Limb (tissue), 2 donors: ENCODE measurements around the gene IP6K3.

Source experiments
- DNase-seq, 2 donors: peaks; one replicate each; pipeline ENCODE4 v3.0.0-alpha.2; 2016; ENCODE audit errors: extremely low spot score in 2 of 2

Gene IP6K3, protein sequence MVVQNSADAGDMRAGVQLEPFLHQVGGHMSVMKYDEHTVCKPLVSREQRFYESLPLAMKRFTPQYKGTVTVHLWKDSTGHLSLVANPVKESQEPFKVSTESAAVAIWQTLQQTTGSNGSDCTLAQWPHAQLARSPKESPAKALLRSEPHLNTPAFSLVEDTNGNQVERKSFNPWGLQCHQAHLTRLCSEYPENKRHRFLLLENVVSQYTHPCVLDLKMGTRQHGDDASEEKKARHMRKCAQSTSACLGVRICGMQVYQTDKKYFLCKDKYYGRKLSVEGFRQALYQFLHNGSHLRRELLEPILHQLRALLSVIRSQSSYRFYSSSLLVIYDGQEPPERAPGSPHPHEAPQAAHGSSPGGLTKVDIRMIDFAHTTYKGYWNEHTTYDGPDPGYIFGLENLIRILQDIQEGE

DNA sequence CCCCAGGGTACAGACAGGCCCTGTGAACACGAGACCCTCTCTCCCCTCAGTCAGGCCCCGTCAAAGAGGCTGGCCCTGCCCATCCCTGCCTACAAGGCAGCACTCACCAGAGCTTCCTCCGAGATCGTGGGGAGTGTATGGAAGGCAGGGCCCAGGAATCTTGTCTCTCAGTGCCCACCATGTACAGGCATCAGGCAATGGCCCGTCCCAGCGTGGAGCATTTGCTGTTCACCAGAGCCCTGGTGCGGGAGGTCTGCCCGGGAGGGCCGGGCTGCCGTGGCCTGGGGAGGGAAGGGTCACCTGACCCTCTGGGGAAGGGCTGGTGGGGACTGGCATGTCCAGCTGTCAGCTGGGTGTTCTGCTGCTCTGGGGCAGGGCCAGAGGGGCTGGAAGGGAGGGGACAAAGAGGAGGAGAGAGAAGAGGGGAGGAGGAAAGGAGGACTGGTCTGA, at the start of gene IP6K3:
Gene IP6K3, minus strand, starts transcription at position 255 of the 450 bp plus-strand sequence. CDS start 11,429 bp downstream, outside the sequence.
- DNase-seq = no peak

DNA sequence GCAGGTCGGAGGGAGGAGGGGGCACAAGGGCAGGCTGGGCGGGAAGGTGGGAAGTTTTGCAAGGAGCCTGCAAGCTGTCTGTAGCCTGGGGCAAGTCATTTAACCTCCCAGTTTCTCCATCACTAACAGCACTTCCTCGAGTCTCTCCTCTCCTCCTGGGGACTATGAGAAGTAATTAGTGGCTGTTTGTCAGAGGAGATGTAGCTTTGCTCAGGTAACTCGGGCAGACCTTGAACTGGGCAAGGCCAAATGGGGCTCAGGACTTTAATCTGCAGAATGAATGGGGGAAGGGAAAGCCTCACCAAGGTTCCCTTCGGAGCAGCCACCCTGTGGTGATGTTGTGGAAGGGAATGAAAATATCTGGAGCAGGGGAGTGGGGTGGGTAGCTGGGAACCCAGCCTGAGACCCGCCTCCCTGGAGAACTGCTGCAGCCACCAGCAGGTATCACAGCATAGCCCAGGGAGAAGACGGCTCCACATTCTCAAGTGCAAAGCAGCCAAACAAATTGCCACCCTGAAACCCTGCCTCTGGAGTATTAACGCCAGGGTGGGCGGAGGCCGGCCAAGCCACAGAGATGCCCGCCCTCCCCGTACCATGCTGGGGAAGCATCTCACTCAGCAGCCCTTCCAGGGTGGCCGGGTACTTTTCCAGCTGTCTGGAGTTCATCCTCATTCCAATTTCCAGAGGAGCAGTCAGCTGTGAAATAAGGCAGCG, 48.4 kb upstream of the IP6K3 start:
- DNase-seq = no peak

DNA sequence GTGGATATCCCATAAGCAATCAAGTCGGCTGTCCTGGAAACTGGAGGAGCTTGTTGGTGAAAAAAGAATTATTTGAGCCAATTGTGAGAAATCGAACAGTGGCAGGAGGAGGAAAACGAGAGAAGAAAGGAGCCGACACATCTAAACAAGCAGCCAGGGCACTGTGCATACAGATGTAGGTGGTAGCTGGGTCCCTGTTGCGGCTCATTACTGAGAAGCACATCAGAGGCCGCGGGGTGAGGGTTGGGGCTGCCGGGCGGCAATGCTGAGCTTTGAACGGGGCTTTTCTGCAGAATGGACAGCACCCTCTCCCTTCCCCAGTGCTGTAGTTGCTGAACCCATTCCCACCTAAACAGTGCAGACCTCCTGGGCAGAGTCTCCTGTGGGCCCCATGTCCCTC, 46.3 kb upstream of the IP6K3 start:
- no peak for DNase-seq

DNA sequence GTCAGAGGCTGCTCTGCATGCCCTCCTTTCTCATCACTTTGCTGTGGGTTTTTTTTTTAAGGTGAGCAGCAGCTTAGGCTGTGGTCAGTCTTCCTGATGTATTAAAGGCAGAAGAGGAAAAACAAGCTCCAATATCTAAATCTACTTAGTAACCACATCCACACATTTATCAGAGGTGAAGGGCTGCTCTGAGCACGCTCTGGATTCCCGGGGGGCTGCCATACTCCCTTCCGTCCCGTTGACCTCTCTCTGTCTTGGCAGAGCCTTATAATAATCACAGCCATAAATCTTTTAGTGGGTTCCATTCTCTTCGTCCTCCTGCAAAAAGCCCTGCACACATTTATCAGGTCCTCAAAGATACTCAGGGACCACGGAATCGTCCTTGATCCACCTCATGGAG, 44.9 kb upstream of the IP6K3 start:
- no peak for DNase-seq

DNA sequence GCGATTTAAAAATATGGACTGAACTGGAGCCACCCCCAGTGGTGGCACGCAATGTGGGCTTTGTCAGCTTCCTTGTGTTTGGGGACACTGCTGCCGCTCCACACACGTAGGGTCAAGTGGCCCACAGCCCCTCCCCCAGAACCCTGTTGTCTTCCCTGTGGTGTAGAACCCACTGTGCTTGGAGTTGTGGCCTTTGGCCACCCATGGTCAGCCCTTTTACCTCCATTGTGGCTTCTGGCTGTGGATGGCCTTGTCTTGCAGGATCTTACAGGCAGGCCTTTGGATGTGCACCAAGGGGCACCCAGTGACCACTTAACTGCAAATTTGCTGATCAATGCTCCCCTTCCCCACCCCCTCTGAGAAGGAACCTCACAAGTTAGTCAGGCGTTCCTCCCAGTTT, 44.2 kb upstream of the IP6K3 start:
- no peak for DNase-seq

DNA sequence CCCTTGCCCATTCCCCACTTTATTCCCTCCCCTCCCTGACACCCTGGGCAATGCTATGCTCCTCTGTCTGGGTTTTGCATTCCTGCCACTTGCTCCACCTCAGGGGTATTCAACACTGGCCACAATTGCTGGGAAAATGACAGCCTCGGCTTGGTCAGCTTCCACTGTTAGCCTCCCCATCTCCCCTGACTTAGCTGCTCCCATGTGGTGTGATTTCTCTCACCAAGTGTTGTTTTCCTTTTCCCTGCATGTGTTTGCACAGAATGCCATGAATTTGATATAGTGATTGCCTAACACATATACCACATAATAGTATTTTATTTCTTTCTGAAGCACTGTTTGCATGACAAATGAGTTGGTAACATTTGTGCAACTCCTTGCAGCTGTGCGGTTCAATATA, 43.7 kb upstream of the IP6K3 start:
- DNase-seq = no peak

DNA sequence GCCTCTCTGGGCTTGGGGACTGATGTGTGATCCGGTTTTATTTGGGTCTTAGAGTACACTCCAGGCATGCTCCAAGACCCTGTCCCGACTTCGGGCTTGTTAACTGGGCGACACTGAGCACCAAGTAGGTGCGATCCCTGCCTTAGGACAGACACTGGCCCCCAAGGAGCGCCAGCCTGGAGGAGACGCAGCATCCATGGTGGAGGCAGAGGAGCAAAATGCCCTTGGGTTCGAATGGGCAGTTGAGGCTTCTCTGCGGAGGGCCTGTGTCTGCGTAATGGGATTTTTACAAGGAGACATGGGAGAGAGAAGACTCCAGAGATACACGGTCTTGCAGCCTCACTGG, 42.8 kb upstream of the IP6K3 start:
- DNase-seq = no peak

DNA sequence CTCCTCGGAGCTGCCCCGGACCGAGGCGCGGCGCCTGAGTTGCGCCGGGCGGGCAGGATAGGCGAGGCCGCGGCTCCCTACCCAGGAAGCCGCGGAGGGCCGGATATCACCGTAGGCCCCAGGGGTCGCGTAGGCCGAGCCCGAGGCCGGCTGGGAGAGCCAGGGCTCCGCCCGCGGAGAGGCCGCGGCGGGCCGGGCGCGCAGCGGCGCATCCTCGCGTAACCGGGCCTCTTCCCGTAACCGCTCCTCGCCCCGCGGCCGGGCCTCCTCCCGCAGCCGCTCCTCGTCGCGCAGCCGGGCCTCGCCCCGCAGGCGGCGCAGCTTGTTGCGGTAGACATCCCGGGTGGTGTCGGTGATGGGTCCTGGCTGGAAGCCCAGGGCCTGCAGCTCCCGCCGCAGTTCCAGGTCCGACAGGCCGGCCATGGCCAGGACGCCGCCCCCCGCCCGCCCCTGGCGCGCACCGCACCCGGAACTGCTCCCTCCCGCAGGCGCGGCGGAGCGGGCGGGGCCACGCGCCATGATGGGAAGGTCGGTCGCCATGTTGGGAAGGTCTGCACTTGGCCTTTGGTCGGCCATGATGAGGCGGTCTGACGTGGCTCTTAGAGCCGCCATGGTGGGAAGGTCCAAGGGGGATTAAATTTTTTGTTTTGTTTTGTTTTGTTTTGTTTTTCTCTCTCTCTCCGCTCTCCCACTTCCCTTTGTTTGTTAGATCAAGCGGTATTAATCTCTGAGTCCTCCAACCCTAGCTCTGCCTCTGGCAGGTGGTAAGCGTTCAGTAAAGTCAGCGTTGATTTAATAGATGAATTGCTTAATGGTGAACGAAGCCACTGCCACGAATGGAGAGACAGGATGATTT, 42.2 kb upstream of the IP6K3 start, which contains the start of gene LEMD2:
Gene LEMD2, minus strand, starts transcription at position 437 of the 856 bp plus-strand sequence. Its CDS starts 14 bp downstream, at position 423.
- DNase-seq = peak; percentile 93 to 98

DNA sequence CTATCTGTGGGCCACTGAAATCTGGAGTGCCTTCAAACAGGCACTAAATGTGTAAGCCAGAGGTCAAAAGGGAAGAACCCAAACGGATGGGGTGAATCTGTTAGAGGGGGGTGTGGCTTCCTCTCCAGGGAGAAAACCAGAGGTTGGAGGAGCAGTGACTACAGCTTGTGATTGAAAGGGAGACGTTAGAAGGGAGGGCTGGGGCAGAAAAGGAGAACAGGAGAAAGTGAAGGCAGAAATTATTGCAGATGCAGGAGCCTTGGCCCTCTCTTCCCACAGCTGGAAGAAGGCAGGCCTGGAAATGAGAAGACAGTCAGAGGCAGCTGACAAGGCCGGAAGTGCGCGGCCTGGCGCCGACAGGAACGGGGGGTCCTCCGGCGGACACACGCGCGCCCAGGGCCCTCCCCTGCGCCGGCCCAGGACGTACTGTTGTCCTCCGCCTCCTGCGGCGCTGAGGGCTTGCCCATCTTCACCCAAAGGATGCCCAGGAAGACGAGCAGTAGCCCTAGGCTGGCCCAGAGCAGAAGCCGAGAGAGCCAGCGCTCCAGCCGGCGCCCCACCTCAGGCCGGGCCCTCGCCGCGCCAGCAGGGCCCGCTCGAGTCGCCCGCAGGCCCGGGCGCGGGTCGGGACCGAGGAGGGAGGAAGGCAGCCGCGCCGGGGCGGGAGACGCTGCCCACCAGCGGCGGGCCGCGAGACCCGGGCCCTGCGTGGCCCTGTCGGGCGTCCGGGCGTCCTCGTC, 41.4 kb upstream of the IP6K3 start:
- DNase-seq = peak; percentile 71 to 81

DNA sequence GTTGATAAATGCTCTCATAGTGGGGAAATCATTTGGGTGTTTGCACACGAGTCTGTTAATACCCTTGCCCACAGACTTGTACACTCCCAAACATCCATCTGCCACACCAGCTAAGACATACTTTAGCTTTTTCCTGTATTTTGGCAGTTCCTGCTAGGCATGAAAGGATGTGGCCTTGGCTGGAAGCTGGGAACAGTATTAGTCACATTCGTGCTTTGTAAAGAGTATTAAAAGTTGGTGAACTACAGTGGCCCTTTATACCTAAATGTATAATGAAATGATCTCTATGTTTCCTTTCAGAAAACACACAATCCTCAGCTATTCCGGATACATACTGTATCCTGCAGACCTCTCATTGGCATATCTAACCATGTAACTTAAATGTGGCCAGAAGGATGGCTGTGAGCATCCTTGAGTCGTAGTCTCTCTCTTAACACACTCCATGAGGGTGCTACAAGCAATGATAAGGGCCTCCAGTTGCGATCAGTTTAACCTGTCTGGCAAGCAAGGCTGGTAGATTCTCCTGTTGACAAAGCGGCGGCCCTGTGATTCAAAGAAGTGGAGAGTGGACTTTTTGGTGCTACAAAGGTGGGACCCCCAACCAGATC, 40.7 kb upstream of the IP6K3 start:
- no peak for DNase-seq

DNA sequence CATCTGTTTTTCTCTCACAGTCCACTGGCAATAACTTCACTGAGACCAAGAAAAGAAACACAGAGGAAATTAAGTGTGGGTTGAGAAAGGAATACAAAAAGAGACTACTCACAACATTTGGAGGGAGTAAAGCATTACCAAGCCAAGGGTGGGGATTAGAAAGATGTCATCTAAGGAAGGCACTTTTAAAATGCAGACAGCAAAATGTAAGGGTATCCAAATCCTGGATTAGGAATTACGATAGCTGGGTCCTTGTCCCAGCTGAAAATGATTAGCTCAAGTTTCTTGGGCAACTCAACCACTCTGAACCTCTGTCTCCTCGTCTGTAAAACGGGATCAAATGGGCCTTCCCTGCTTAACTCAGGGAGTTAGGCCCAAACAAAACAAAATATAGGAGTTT, 40.0 kb upstream of the IP6K3 start:
- no peak for DNase-seq

DNA sequence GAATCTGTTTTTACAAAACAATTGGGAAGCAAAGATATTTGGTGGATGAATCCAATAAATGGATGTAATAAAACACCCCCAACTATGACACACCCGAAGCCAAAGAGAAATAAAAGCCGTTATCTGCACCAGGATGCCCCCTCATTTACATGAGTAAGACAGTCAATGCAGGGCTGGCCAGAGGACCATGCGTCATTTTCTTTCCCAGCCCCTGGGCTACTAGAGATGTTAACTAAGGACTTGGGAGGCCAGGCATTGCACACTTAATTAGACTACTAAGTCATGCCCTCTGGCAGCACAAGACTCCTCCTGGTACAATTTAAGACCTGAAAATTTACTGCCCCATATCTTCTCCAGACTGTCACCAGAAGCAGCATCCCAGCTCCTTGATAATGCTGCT, 39.1 kb upstream of the IP6K3 start:
- DNase-seq = no peak

DNA sequence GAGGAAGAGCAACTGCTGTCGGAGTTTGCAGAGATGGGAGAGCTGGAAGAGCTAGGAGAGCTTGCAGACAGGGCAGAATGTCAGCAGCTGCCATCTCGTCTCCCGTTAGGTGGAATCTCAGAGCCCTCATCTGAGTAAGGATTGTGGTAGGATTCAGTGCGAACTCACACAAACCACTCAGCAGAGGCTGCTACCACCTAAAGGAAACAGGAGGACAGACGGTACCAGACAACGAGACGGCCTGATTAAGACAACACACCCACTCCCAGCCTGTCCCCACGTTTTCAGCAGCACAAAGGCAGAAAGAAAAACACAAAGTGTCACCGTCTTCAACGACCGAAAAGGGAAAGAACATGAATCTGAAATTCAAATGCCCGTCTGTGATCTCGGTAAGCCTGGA, 38.1 kb upstream of the IP6K3 start:
- no peak for DNase-seq

DNA sequence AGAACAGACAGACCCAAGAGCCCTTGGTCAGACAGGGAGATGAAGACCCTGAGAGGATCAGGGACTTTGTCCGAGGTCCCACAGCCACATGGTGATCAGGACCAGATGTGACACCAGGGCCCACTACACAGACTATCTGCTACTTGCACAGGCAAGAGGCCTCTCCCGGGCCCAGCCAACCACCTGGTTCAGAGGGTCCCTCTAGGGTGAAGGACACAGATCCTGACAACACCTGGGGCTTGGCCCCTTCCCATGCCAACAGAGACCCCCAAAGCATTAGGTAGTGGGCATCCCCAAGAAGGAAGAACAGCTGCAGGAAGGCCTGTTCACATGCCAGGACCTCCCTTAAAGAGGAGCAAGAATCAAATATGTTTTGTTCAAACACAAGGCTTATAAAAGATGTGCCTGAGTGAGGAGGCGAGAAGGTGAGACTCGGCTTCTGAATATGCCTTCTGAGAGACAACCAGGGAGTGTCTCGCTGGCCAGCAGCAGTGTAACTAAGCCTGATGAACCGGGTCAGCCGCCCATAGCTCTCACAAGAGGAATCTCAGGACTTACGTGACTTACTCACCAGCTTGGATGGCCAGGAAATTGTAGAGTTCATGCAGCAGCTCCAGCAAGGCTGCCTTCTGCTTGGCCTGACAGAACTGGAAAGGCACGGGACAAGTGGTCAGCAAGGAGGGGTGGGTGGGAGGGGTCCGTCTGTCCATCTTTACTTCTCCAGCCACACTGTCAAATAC, 37.2 kb upstream of the IP6K3 start:
- no peak for DNase-seq

DNA sequence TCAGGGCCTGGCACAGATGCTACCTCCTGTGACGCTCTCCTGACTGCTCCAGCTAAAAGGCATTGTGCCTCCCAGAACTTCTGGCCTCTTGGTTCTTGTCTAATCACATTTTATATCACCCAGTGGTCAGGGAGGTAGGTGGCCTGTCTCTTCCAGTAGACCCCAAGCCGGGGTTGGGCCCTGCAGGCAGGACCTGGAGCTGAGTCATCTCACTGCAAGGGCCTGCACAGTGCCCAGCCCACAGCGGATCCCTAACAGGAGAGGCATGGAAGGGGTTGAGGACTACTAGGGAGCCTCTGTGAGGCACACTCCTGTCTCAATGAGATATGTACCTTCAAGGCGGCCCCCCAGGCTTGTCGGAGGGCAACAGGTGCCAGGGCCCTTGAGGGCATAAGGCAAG, 35.9 kb upstream of the IP6K3 start:
- DNase-seq = no peak

DNA sequence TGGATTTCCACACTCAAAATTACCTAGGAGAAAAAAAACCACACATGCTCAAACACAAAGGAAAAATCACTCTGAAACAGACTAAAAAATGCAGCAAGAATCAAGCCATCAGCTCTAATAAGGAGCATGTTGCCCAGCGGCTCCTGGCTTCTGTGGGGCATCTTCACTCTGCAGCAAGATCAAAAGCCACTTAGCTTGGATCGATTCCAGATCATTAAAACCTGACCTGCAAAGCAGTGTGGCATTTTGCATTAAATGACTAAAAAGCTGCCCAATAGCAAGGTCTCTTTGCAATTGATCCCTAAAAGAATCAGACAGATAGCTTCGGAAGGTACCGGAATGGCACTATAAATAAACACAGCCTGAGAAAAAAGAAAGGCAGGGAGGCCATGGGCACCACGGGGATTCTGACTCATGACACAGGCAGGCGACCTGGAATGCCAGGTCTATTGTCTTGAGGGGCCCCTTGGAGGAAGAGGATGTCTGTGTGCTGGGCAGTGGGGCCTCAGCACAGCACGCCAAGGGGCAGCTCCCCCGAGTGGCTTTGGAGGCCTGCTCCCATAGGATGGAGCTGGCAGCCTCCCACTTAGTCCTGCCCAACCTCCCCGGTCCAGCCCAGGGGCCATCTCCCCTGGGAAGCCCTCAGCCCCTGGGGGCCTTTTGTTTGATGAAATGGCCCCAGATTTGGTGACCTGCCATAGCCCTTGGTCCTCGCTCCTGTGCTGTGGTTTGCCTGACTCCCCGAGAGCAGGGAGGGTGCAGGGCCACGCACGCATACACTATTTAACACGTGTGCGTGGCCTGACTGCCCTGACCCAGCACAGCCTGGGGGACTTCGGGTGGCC, 34.6 kb upstream of the IP6K3 start:
- no peak for DNase-seq

DNA sequence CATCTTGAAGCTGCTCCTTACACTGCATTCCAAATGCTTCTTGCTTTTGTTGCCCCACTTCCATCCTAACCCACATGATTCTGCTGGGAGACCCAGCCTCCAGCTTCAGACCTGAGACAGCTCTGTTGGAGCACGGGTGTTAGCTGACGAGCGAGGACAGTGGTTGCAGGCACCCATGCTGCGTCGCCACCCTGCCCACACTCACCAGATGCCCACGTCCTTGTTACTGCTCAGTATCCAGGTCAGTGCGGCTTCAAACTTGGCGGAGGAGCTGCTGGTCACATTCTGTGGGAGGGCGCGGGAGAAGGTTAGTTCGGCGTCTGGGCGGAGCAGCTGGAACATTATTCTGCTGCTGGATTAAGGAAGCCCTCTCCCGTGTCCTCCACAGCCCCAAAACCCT, 33.2 kb upstream of the IP6K3 start:
- DNase-seq = no peak

DNA sequence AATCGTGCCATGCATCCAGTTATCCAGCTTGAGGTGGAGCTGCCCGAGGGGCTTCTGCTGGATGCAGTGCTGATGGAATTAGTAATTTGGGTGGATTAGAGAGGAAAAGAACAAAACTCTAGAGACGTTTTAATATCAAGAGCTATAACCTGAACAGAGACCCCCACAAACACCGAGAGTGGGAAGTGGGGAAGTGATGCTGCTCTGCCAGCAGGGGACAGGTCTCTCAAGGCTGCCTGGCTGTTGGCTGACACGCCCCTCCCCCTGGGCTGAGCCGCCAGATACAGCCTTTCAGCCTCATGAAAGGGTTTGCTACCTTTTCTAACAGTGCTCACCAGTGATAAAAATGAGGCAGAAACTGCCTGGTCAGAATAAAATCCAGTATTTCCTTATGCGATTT, 32.6 kb upstream of the IP6K3 start:
- DNase-seq = no peak

DNA sequence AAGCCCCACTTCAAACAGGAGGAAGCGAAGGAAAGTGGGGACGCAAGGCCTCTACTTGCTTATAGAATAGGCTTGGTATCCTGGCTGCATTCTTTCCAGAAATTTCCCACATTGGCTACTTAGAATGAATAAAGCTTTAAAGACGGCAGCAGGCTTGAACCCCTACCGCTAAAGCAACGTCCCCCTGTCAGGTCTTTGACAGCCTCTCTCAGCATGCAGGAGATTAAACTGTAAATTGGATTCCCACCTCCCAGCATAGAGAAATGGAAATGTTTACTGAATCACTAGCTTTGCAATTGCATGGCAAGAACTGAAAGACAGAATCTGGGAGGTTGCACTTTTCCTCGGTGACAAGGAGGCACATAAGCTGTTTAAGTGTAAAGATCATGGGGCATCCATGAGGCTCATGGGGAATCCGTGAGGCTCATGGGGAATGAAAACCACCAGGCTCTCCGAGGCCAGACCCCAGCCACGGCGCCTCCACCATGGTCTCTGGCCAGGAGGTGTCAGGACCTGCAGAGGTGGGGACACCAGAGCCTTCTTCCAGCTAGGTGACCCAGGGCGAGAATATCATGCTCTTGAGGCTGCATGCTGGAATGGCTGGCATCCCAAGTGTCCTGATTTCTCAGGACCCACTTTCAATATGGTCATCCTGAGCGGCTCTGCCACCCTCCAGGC, 31.9 kb upstream of the IP6K3 start:
- no peak for DNase-seq
